GM18873 (cell line): Measurements from ENCODE around the gene HERPUD2.
"Not testable (repeated sequence)": the region's sequence is repeated elsewhere in the genome, so short reads cannot be mapped to it uniquely, and the experiment has no call there.

Experiments used
- ATAC-seq: cut with Tn5 transposase; IDR thresholded peaks from one replicate; pipeline ENCODE4 v1.9.1; 2021; ENCODE audit warnings: mild to moderate bottlenecking, moderate library complexity, moderate number of reproducible peaks; ENCODE audit not compliant: unreplicated experiment, low FRiP score

HERPUD2 gene

DNA sequence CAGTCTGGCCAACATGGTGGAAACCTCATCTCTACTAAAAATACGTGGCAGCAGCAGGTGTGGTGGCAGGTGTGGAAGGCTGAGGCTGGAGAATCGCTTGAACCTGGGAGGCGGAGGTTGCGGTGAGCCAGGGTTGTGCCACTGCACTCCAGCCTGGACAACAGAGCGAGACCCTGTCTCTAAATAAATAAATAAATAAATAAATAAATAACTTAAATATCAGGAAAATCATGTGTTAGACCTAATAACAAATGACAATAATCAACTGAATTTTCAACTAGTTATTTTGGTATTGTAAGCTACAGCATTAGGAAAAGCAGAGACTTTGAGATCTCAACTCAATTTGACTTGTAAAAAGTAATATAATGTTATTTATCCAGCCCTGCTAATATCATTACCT is 9.2 kb downstream of the HERPUD2 start:
- no peak for ATAC-seq

DNA sequence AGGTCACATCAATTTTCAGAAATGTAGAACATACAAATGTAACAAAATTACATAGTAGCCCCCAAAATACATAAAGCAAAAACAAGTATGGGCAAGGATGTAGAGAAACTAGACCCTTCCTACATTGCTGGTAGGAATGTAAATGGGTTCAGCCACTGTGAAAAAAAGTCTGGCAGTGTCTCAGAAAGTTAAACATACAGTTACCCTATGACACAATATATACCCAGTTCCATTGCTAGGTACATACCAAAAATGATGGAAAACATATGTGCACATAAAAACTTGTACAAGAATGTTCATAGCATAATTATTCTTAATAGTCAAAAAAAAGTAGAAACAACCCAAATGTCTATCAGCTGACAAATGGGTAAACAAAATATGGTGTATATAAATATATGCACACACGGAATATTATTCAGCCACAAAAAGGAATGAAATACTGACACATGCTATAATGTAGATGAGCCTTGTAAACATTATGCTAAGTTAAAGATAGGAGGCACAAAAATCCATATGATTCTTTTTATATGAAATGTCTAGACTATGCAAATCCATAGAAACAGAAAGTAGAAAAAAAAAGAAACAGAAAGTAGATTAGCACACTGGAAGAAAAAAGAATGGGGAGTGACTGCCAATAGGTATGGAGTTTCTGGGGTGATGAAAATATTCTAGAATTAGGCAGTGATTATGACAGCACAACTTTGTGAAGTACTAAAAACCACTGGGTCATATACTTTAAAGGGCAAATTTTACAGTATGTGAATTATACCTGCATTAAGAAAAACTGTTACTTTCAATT is 13.5 kb downstream of the HERPUD2 start:
- ATAC-seq = no peak

DNA sequence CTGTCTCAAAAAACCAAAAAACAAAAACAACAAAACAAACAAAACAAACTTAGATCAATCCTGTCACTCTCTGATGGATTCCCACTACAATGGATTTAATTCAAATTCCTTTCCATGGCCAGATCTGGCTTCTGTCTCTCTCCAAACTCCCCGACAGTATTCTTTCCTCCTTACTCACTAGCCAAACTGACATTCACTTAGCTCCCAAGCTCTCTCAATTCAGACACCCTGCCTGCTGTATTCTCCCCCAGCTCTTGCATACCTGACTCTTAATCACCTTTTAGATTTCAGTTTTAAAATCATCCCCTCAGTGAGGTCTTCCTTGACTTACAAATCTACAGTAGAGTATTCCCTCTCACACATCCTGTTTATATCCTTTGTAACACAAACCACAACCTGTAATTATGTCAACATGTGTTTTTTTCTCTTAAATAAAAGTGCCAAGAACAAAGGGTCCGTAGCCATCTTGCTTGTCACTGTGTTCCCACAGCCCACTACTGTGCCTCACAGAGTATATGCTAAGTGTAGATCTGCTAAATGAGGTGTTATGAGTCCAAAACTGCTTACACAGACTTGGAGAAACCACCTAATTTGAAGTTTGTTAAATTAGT is 14.4 kb downstream of the HERPUD2 start:
- ATAC-seq = no peak

DNA sequence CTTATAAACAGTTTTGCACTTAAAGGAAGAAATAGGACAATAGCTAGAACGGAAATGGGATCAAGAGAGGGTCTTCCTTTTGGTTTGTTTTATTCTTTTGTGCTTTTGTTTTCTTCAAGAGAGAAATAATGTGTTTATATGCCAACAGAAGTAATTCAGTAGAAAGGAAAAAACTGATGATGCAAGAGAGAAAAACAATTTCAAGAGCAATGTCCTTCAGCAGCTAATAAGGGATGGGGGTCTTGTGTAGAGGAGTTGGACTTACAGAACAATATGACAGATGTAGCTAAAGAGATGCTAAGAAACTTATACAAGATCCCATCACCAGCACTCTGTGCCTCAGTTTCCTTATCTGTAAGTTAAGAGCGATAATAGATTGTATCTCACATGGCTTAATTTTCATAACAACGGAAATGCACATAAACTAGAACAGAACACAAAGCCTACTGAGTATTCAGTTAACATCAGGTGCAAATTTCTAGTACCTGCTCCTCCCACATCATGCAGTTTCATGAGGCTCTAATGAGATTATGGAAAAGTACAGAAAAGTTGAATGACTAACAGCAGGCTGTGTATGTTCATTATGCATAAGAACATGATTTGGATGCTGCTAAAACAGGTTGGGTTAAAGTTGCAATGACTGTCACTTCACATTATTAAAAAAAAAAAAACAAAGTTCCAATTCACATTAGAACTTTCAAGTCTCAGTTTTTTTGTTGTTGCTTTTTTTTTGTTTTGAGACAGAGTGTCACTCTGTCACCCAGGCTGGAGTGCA is 17.2 kb downstream of the HERPUD2 start:
- ATAC-seq = no peak

DNA sequence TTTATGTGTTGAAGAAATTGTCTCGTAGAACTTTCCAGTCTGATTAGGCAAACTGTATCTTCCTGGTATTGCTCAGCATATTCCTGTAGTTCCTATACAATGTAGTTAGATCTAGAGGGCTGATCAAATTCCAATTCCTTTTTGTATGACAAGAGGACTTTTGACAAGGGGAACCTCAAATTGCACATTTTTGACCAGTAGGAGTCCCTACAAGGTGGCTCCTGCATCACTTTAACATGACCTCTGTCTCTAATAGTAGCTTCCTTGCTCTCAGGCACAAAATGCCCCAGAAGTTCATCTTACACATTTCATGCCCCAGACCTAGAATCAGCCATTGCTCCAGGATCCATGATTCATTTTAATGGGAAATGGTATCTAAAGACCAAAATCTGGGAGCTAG is 18.7 kb downstream of the HERPUD2 start:
- ATAC-seq = no peak

DNA sequence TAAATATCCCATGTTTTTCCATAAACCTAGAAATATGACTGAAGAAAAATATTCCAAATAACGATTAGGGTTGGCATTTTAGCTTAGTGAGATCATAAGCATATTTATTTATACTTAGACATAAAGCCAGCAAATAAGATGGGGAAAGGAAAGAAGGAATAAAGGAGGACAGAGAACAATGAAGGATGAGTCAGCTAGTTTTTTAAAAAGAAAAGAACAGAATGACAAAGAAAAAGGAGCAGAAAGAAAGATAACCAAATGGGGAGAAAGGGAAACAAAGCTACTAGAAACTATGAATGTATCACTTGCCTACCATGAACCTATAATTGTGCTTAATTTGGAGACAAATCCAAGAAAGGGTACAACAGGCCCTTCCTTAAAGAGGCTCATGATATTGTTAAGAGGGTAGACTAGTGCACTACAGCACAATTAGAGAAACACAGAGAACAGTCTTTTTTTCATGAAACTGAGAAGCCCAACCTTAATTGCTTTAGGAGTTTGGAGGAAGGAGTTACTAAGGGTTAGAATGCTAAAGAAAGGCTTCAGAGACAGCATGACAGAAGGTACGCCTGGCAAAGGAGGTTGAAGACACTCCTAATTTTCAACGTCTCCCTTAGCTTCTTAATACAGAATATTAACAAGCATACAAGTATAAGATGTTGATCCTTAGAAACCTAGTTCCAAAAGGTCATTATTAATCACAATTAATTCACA is 23.9 kb downstream of the HERPUD2 start:
- ATAC-seq = no peak

DNA sequence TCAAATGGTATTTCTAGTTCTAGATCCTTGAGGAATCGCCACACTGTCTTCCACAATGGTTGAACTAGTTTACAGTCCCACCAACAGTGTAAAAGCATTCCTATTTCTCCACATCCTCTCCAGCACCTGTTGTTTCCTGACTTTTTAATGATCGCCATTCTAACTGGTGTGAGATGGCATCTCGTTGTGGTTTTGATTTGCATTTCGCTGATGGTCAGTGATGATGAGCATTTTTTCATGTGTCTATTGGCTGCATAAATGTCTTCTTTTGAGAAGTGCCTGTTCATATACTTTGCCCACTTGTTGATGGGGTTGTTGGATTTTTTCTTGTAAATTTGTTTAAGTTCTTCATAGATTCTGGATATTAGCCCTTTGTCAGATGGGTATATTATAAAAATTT is 34.5 kb downstream of the HERPUD2 start:
- not testable (repeated sequence) for ATAC-seq

DNA sequence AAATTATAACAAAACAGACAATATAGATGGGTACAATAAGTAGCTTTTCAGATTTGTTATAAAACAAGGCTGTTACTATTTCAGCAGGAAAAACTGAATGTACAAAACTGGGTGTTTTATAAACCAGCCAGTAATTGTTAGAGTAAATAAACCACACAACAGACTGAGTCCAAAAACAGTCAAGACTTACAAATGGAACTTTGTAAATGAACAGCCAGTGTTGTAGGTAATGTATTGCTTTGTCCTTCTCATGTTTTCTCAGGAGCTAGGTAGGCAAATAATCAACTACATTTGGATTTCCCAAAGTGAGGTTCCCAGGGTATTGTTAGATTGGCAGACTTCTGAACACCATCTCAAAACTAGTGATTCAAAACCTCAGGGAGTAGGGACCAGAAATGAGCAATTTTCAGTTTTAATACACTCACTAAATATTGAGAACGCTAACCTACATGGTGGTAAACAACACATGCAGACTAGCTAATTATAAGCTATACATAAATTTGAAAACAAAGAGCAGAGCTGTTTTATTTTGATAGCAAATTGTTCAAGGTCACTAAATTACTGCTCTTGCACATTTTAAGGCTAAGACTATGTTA is 36.2 kb downstream of the HERPUD2 start:
- ATAC-seq = no peak

DNA sequence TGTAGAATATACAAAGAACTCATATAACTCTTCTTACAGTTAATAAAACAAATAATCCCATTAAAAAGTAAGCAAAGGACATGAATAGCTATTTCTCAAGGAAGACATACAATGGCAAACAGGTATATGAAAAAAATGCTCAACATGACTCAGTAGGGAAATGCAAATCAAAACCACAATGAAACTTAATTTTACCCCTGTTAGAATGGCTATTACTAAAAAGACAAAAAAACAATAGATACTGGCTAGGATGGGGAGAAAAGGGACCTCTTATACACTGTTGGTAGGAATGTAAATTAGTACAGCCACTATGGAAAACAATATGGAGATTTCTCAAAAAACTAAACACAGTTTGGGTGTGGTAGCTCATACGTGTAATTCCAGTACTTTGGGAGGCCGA is 37.8 kb downstream of the HERPUD2 start:
- ATAC-seq = no peak

DNA sequence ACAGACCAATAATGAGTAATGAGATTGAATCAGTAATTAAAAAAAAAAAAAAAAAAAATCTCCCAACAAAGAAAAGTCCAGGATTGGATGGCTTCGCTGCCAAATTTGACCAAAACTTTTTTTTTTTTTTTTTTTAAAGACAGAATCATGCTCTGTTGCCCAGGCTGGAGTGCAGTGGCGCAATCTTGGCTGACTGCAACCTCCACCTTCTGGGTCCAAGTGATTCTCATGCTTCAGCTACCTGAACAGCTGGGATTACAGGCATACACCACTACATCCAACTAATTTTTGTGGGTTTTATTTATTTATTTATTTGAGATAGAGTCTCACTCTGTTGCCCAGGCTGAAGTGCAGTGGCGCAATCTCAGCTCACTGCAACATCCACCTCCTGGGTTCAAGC is 40.4 kb downstream of the HERPUD2 start:
- not testable (repeated sequence) for ATAC-seq

DNA sequence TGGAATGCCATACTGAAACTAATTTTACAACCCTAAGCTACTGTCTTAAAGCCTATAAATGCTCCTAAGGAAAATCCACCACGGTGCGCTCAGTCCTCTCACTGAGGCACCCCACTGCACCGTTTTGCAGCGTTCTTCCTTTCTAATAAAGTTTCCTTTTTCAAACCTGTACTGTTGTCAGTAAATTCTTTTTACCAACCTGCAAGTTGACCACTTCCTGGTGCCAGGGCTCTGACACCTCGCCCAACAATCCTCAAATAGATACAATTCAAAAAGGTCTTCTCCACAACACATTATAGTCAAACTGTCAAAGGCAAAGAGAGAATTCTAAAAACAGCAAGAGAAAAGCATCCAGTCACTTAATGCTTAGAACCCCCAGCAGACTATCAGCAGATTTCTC is 42.8 kb downstream of the HERPUD2 start:
- no peak for ATAC-seq

DNA sequence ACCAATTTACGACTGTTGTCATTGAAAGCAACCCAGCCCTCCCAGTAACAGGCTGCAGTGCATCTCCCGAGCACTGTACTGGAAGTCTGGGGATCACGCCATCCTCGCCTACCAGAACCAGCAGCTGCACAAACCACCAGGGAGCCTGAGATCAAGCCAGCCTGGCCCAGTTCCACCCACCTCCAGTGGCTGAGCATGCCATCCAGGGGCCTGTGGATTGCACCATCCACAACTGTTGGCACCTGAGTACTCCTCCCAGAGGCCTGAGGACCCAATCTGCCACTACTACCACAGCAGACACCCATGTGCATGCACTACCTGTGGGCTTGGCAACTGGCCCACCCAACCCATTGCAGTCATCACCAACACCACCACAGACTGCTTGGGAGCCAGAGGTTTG is 44.2 kb downstream of the HERPUD2 start:
- ATAC-seq = no peak

DNA sequence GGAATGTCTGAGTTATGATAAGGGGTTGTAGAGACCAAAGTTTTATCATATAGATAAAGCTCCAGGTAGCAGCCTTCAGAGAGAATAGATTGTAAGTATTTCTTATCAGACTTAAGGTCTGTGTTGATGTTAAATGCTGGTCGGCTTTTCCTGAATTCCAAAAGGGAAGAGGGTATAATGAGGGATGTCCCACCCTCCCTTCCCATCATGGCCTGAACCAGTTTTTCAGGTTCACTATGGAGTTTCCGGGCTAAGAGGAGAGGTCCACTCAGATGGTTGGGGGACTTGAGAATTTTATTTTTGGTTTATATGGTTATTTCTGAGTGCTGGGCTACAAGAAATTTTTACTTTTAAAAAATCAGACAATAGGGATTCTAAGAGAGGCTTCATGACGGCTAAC is 45.2 kb downstream of the HERPUD2 start:
- ATAC-seq = no peak

DNA sequence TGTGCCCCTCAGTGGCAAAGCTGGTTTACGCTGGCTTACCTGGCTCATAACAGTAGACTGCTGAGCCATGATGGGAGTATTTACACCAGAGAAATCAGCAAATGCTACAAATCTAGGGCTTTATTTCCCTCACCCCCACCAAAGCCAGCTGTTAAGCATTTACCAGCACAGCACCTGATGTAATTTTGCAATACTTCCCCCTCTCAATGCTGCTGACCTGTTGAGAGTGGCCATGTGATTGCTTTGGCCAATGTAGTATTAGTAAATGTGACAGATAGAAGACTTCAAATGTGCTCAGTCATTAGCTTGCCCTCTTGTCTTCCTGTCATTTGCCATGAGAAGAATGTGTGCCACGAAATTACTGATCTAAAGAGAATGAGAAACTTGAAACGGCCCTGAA is 46.6 kb downstream of the HERPUD2 start:
- ATAC-seq = no peak

DNA sequence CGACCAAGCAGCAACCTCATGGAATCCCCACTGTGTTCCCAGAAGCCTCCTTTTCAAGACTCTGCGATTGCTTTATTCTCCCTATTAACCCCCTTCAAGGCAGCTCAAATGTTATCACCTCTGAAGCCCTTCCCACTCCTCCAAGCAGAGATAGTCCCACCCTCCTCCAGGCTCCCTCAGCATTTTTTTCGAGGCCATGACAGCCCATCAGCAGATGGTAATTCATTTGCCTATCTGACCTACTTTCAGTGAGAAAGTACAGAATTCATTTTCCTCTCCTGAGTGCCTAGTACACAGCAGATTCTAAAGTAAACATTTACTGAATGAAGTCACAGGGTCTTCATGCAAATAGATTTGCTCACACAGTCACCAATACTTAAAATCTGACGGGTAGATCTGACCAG is 47.8 kb downstream of the HERPUD2 start:
- no peak for ATAC-seq

DNA sequence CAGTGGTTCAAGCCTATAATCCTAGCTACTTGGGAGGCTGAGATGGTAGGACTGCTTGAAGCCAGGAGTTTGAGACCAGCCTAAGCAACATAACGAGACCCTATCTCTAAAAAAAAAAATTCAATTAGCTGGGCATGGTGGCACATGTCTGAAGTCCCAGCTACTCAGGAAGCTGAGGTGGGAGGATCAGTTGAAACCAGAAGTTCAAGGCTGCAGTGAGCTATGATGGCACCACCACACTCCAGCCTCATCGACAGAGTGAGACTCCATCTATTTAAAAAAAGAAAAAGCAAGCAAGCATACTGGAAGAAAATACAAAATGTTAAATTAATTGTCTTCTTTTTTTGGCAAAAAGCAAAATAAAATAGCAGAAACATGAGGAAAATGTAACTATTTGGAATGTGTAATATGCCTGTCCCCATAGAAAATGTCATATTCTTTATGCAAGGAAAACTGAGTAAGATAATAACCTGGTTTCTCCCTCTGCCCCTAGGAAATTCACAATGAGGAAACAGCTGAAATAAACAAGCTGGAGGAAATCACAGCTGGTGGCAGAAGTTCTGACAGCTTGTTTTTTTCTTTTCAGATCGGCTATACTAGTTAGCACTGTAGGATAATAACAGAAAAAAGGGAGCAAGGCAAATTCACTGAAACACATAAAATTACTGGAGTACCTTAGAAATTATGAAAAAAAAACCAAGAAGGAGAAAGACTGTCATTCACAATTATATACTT is 48.5 kb downstream of the HERPUD2 start:
- ATAC-seq = no peak

DNA sequence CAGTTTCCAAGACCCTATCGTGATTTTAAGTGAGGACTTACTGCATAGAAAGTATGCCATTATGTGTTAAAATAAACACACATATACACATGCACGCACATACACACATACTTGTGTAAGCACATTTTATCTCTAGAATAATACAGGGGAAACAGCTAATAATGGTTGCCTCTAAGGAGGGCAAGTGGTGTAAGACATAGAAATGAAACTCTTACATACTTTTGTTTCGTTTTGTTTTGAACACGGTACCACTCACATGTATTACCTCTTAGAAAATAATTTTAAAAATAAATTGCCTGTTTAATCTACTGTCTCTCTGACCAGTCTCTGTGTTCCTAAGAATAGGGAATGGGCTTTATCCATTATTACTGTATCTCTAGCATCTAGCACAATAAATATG is 49.2 kb downstream of the HERPUD2 start:
- no peak for ATAC-seq

DNA sequence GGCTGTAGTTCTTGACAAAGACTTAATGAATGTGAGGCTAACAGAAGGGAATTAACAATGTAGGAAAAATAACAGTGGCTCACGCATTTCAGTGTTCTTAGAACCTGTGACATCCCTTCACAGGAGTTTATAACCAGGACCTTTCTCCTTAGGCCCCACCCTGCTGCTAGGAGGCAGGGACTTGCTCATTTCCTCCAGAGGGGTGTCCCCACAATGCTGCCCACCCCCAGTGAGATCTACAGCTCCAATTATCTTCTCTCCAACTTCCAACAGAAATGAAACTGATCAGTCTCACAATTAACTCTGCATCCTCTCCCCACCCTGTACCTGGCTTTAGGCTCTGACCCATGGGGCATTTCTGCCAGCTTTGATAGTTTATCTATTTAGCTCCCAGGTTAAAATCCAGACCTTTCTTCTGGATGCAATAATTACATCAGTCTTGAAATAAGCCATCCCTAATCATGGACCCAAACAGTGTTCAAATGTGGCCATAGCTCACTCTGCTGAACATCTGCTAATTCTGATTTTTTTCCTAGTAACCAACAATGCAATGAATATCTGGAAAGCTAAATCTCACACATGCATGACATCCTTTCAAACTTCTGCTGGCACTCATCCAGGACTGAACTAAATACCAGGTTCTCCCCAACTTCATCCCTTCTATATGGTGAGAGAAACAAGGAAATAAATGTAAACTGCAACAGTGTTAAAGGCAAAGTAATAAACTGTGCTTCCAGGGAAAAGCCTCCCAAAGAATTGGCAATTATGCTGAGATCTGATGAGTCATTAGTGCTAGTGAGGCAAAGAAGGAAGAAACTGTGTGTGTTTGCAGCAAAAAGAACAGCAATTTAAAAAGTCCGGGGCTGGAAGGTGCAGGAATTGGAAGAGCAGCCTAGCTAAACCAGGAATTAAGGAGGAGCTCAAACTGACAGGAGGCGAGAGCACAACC is 64.6 kb downstream of the HERPUD2 start:
- ATAC-seq = no peak
